Trophoblast cell (in vitro differentiated cells and primary cell): ENCODE results near the gene ALOX5AP.

Source experiments
- DNase-seq, 2 donors: peaks; one replicate each; pipeline ENCODE4 v3.0.0-alpha.2; 2016
- H2AFZ ChIP-seq: 2 replicates; pipeline ENCODE4 v1.6.1; 2013; ENCODE audit warnings: low read length, moderate library complexity, mild to moderate bottlenecking; ENCODE audit not compliant: insufficient read depth, poor library complexity
- H2AK5ac ChIP-seq: 2 replicates; pipeline ENCODE4 v1.6.1; 2013; ENCODE audit warnings: mild to moderate bottlenecking, low read length
- H2BK120ac ChIP-seq: 2 replicates; pipeline ENCODE4 v1.6.1; 2013; ENCODE audit warnings: low read length, mild to moderate bottlenecking, moderate library complexity; ENCODE audit not compliant: insufficient read depth, poor library complexity
- H2BK12ac ChIP-seq: 2 replicates; pipeline ENCODE4 v1.6.1; 2013; ENCODE audit warnings: mild to moderate bottlenecking, low read length, moderate library complexity
- H2BK5ac ChIP-seq: 2 replicates; pipeline ENCODE4 v1.6.1; 2013; ENCODE audit warnings: low read length, low read depth, moderate library complexity, mild to moderate bottlenecking; ENCODE audit not compliant: poor library complexity
- H3K14ac ChIP-seq: 2 replicates; pipeline ENCODE4 v1.6.1; 2013; ENCODE audit warnings: mild to moderate bottlenecking, low read length
- H3K18ac ChIP-seq: 2 replicates; pipeline ENCODE4 v1.6.1; 2013; ENCODE audit warnings: mild to moderate bottlenecking, low read length
- H3K23ac ChIP-seq: 2 replicates; pipeline ENCODE4 v1.6.1; 2013; ENCODE audit warnings: low read length
- H3K27ac ChIP-seq: 2 replicates; pipeline ENCODE4 v1.5.1; 2013; ENCODE audit warnings: low read depth, mild to moderate bottlenecking, inconsistent platforms, low read length, moderate library complexity
- H3K27me3 ChIP-seq: 2 replicates; pipeline ENCODE4 v1.6.1; 2013; ENCODE audit warnings: inconsistent platforms, mild to moderate bottlenecking, low read length, moderate library complexity; ENCODE audit not compliant: insufficient read depth
- H3K36me3 ChIP-seq, 2 experiments: 1 replicate in 1 of 2; 2 replicates in 1 of 2; pipeline ENCODE4 v1.6.1; 2013; ENCODE audit warnings: low read length in 2 of 2, mild to moderate bottlenecking in 2 of 2, moderate library complexity in 1 of 2; ENCODE audit not compliant: insufficient read depth in 2 of 2, control insufficient read depth in 1 of 2
- H3K4ac ChIP-seq: 2 replicates; pipeline ENCODE4 v1.6.1; 2013; ENCODE audit warnings: low read depth, mild to moderate bottlenecking, low read length, moderate library complexity
- H3K4me1 ChIP-seq, 2 experiments: 1 replicate in 1 of 2; 2 replicates in 1 of 2; pipeline ENCODE4 v1.6.1; 2013; ENCODE audit warnings: low read length in 2 of 2, mild to moderate bottlenecking in 2 of 2, moderate library complexity in 1 of 2; ENCODE audit not compliant: insufficient read depth in 2 of 2, control insufficient read depth in 1 of 2
- H3K4me2 ChIP-seq: 2 replicates; pipeline ENCODE4 v1.6.1; 2013; ENCODE audit warnings: inconsistent platforms, mild to moderate bottlenecking, low read length, moderate library complexity
- H3K4me3 ChIP-seq: 2 replicates; pipeline ENCODE4 v1.5.1; 2013; ENCODE audit warnings: mild to moderate bottlenecking, low read depth, low read length, inconsistent platforms
- H3K79me1 ChIP-seq: one replicate; pipeline ENCODE4 v1.6.1; 2013; ENCODE audit warnings: low read length
- H3K79me2 ChIP-seq: 2 replicates; pipeline ENCODE4 v1.6.1; 2013; ENCODE audit warnings: low read length, mild to moderate bottlenecking; ENCODE audit not compliant: control insufficient read depth, insufficient read depth, poor library complexity
- H3K9ac ChIP-seq: 2 replicates; pipeline ENCODE4 v1.6.1; 2013; ENCODE audit warnings: mild to moderate bottlenecking, low read length
- H3K9me3 ChIP-seq: 2 replicates; pipeline ENCODE4 v1.6.1; 2013; ENCODE audit warnings: low read depth, mild to moderate bottlenecking, control low read depth, inconsistent platforms, low read length; ENCODE audit not compliant: insufficient read depth
- H4K12ac ChIP-seq: 2 replicates; pipeline ENCODE4 v1.6.1; 2013; ENCODE audit warnings: low read depth, mild to moderate bottlenecking, low read length, moderate library complexity
- H4K8ac ChIP-seq: 2 replicates; pipeline ENCODE4 v1.6.1; 2013; ENCODE audit warnings: low read depth, mild to moderate bottlenecking, low read length, moderate library complexity
- H4K91ac ChIP-seq: one replicate; pipeline ENCODE4 v1.6.1; 2013; ENCODE audit warnings: low read depth, mild to moderate bottlenecking, low read length, moderate library complexity
- WGBS: extraction: QIAGEN DNeasy Blood & Tissue Kit; methylation state at CpG from one replicate; pipeline ENCODE4 v1.1.7; 2013; ENCODE audit warnings: missing lambda C conversion rate; ENCODE audit not compliant: insufficient read length, insufficient coverage; ENCODE audit errors: extremely low coverage; 5-methylcytosine and 5-hydroxymethylcytosine counted together

Gene ALOX5AP

DNA sequence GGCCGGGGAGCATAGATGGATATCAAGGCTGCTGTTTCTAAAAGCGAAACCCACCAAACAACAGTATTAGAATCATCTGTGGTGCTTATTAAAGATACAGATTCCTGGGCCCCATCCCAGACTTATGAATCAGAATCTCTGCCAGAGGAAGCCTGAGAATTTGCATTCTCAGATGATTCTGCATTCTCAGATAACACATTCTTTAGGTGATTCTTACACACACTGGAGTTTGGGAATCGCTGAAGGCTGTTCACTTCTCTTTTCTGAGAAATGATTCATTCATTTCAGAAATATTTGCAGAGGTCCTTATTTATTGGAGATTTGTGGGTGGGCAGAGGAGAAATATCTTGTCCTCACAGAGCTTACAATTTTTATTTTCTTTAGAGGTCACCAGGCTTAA lies 24.4 kb downstream of the ALOX5AP start:
- Histone ChIP-seq H3K4ac (no peak overlapping the region), H3K9ac (no peak overlapping the region), H4K91ac (no peak overlapping the region), H3K27me3 (no peaks in the 10 kb centered on the region), H3K4me3 (no peak overlapping the region), H3K27ac (no peak overlapping the region), H4K8ac (no peak overlapping the region), H3K79me2 (no peaks in the 10 kb centered on the region), H3K14ac (no peak overlapping the region), H4K12ac (no peak overlapping the region), H2AK5ac (no peak overlapping the region), H2AFZ (no peak overlapping the region), H2BK12ac (no peak overlapping the region), H3K18ac (no peak overlapping the region), H3K36me3 (no peaks in the 10 kb centered on the region), H3K4me2 (no peak overlapping the region), H3K23ac (no peak overlapping the region), H2BK5ac (no peak overlapping the region), H3K4me1 (peaks cover 0 to 4% of the 10 kb centered on the region in 2 experiments), H3K9me3 (no peaks in the 10 kb centered on the region), H3K79me1 (no peaks in the 10 kb centered on the region), H2BK120ac (no peak overlapping the region)
- no CpG with 5 or more reads among the region's 3 CpGs for WGBS
- DNase-seq = peak in 1 of 2 donors; percentile 42

DNA sequence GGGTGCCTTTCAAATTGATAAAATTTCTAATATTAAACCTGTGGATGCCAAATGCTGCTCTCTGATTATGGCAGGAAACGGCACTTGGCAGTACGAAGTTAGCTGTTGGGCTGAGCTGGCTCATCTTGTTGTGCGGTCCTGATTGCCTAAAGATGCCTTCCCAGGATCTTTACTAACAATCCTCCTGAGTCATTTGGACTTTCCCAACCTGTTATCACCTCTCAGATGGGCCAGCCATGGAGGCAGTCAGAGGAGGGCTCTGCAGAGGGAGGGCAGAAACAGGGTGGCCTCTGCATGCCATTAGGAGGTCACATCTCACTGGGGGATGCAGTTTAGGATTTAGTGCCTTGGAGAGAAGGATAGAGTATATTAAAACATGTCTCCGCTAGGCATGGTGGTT lies 27.3 kb downstream of the ALOX5AP start:
- Histone ChIP-seq H3K9me3 (no peaks in the 10 kb centered on the region), H3K79me2 (no peaks in the 10 kb centered on the region)
- no CpG with 5 or more reads among the region's 4 CpGs for WGBS

DNA sequence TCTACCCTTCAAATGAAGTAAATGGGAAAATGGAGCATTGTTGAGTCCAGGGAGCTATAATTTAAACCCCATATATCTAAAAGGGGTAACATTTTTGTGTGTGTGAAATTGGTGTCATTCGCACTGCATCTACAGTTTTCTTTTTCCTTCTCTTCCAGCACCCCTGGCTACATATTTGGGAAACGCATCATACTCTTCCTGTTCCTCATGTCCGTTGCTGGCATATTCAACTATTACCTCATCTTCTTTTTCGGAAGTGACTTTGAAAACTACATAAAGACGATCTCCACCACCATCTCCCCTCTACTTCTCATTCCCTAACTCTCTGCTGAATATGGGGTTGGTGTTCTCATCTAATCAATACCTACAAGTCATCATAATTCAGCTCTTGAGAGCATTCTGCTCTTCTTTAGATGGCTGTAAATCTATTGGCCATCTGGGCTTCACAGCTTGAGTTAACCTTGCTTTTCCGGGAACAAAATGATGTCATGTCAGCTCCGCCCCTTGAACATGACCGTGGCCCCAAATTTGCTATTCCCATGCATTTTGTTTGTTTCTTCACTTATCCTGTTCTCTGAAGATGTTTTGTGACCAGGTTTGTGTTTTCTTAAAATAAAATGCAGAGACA lies 28.6 kb downstream of the ALOX5AP start:
- H4K12ac ChIP-seq = no peak overlapping the region
- H3K14ac ChIP-seq = no peak overlapping the region
- no peak overlapping the region for H3K18ac ChIP-seq
- no peaks in the 10 kb centered on the region for H3K36me3 ChIP-seq
- DNase-seq = no peak
- H3K27ac ChIP-seq = no peak overlapping the region
- H4K91ac ChIP-seq = no peak overlapping the region
- no peak overlapping the region for H3K4me3 ChIP-seq
- H3K27me3 ChIP-seq = no peaks in the 10 kb centered on the region
- no peak overlapping the region for H3K23ac ChIP-seq
- H3K9me3 ChIP-seq = no peaks in the 10 kb centered on the region
- no peak overlapping the region for H2AFZ ChIP-seq
- no peaks in the 10 kb centered on the region for H3K79me1 ChIP-seq
- H2AK5ac ChIP-seq = no peak overlapping the region
- H3K4me2 ChIP-seq = no peak overlapping the region
- H3K4ac ChIP-seq = no peak overlapping the region
- H2BK12ac ChIP-seq = no peak overlapping the region
- 100% methylated on average over 2 of the region's 8 CpGs for WGBS
- no peaks in the 10 kb centered on the region for H3K4me1 ChIP-seq
- H3K9ac ChIP-seq = no peak overlapping the region
- H4K8ac ChIP-seq = no peak overlapping the region
- no peaks in the 10 kb centered on the region for H3K79me2 ChIP-seq
- H2BK120ac ChIP-seq = no peak overlapping the region
- H2BK5ac ChIP-seq = no peak overlapping the region

More for the DNA sequence above, 27.3 kb downstream of the ALOX5AP start:
- no peak overlapping the region for H3K4me2 ChIP-seq
- DNase-seq = peak; percentile 28 to 37
- no peaks in the 10 kb centered on the region for H3K4me1 ChIP-seq
- H3K27me3 ChIP-seq = no peaks in the 10 kb centered on the region
- H2BK12ac ChIP-seq = no peak overlapping the region
- no peak overlapping the region for H4K91ac ChIP-seq
- H3K23ac ChIP-seq = no peak overlapping the region
- no peak overlapping the region for H3K9ac ChIP-seq
- H2AFZ ChIP-seq = no peak overlapping the region
- H3K36me3 ChIP-seq = no peaks in the 10 kb centered on the region
- H2BK120ac ChIP-seq = no peak overlapping the region
- H2BK5ac ChIP-seq = no peak overlapping the region
- no peak overlapping the region for H4K8ac ChIP-seq
- no peak overlapping the region for H3K4me3 ChIP-seq
- H3K4ac ChIP-seq = no peak overlapping the region
- no peak overlapping the region for H3K14ac ChIP-seq
- H4K12ac ChIP-seq = no peak overlapping the region
- no peaks in the 10 kb centered on the region for H3K79me1 ChIP-seq
- no peak overlapping the region for H3K27ac ChIP-seq
- no peak overlapping the region for H2AK5ac ChIP-seq
- no peak overlapping the region for H3K18ac ChIP-seq

DNA sequence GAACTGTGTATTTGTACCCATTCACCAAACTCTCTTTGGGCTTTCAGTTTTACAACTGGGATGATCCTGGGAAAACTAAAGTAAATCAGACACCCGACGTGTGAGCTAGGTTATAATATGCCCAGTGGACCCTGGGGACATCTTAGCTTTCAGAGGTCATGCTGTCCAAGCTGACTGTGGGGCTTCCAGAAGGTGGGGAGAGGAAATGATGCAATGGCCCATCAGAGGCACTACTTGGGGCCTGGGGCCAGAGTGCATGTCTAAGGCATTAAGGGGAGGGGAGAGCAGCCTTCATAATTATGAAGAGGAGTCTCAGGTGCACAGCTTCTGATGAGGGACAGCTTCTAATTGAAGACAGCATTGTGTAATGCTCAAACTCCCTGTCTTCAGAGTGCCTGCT lies 30.9 kb downstream of the ALOX5AP start:
- WGBS = no CpG with 5 or more reads among the region's 2 CpGs
- Histone ChIP-seq H4K91ac (no peak overlapping the region), H2BK120ac (no peak overlapping the region), H4K12ac (no peak overlapping the region), H3K23ac (no peak overlapping the region), H3K9ac (no peak overlapping the region), H3K27me3 (no peaks in the 10 kb centered on the region), H3K4ac (no peak overlapping the region), H2BK12ac (no peak overlapping the region), H3K4me1 (no peaks in the 10 kb centered on the region), H3K18ac (no peak overlapping the region), H2AK5ac (no peak overlapping the region), H2AFZ (no peak overlapping the region), H3K79me1 (no peaks in the 10 kb centered on the region), H2BK5ac (no peak overlapping the region), H3K27ac (no peak overlapping the region), H3K14ac (no peak overlapping the region), H4K8ac (no peak overlapping the region), H3K4me2 (no peak overlapping the region), H3K79me2 (no peaks in the 10 kb centered on the region), H3K9me3 (no peaks in the 10 kb centered on the region), H3K4me3 (no peak overlapping the region), H3K36me3 (no peaks in the 10 kb centered on the region)
- DNase-seq = no peak
